ENCODE measurements around the gene GABRG3. TPM values are rescaled to one million over a fixed set of nuclear protein-coding genes. Genes with fewer than 3 reads are reported as not detected.

Gene GABRG3
- total RNA-seq, 1 experiment from 2014 or later, result not detected

DNA sequence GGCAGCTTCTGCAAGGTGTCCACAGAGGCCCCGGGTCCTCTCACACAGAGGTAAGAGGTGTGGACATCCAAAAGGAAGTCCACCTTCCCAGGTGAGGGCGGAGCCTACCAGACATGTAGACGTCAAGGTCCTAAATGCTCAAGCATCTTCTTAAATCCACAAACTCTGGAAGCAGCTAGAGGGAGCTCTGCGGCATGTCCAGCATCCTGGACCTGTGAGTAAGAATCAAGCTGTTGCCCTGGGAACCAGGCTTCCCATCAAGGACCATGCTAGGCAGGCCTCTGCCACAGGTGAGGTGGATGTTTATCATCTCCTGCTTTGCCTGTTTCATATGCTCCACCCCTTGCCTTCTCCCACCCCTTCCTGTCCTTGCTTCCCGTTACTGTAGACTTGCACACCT lies 368.2 kb downstream of the GABRG3 start:
- H2AFZ ChIP-seq (ENCODE audit: low read depth, low read length, poor library complexity, severe bottlenecking), result no peak overlapping the region
- H3K4me3 ChIP-seq (replicated peaks in 1 of 2; ENCODE audit: low read depth in 1 of 2, low read length in 2 of 2), result no peak overlapping the region
- H3K27me3 ChIP-seq (ENCODE audit: insufficient read depth, low read length), result no peaks in the 10 kb centered on the region
- ChIA-PET CTCF (no interaction called here), POLR2A (no interaction called here), RAD21 (ENCODE audit: low non-redundant PET in 1 of 2, low total read pairs in 2 of 2, uncharacterized antibody in 2 of 2, unreplicated experiment in 2 of 2) (no interaction called here)
- BruUV-seq (replicated peaks), result no TSS peak
- H3K9me2 ChIP-seq (ENCODE audit: insufficient read depth), result no peaks in the 10 kb centered on the region
- H3K27ac ChIP-seq (ENCODE audit: low read depth, low read length), result no peak overlapping the region
- no peaks in the 10 kb centered on the region for H4K20me1 ChIP-seq (ENCODE audit: insufficient read depth)
- no peak overlapping the region for H3K9ac ChIP-seq (ENCODE audit: low read length)
- TF ChIP-seq JUND (IDR thresholded peaks at IDR 0.05), result no peak
- no peak for TF ChIP-seq ELF1 (IDR thresholded peaks at IDR 0.05; ENCODE audit: borderline replicate concordance, low read depth)
- TF ChIP-seq EZH2 (IDR thresholded peaks at IDR 0.05), result no peak
- no peak for TF ChIP-seq SP1 (IDR thresholded peaks at IDR 0.05; ENCODE audit: low read depth)
- TF ChIP-seq SRF (IDR thresholded peaks at IDR 0.05; ENCODE audit: low read depth), result no peak
- TF ChIP-seq POLR2A (IDR thresholded peaks at IDR 0.05; ENCODE audit: borderline replicate concordance, extremely low read depth, insufficient read depth, insufficient read length), result no peak
- no peak for TF ChIP-seq CBX3 (IDR thresholded peaks at IDR 0.05; ENCODE audit: low read depth)
- TF ChIP-seq, protein P1, sequence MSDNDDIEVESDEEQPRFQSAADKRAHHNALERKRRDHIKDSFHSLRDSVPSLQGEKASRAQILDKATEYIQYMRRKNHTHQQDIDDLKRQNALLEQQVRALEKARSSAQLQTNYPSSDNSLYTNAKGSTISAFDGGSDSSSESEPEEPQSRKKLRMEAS (IDR thresholded peaks at IDR 0.05), result no peak
- TF ChIP-seq RAD21 (IDR thresholded peaks at IDR 0.05; ENCODE audit: low read depth), result no peak
- no peak for TF ChIP-seq EZH2phosphoT487 (IDR thresholded peaks at IDR 0.05; ENCODE audit: borderline replicate concordance)
- TF ChIP-seq SIN3A (IDR thresholded peaks at IDR 0.05; ENCODE audit: low read depth), result no peak
- TF ChIP-seq, protein P2, sequence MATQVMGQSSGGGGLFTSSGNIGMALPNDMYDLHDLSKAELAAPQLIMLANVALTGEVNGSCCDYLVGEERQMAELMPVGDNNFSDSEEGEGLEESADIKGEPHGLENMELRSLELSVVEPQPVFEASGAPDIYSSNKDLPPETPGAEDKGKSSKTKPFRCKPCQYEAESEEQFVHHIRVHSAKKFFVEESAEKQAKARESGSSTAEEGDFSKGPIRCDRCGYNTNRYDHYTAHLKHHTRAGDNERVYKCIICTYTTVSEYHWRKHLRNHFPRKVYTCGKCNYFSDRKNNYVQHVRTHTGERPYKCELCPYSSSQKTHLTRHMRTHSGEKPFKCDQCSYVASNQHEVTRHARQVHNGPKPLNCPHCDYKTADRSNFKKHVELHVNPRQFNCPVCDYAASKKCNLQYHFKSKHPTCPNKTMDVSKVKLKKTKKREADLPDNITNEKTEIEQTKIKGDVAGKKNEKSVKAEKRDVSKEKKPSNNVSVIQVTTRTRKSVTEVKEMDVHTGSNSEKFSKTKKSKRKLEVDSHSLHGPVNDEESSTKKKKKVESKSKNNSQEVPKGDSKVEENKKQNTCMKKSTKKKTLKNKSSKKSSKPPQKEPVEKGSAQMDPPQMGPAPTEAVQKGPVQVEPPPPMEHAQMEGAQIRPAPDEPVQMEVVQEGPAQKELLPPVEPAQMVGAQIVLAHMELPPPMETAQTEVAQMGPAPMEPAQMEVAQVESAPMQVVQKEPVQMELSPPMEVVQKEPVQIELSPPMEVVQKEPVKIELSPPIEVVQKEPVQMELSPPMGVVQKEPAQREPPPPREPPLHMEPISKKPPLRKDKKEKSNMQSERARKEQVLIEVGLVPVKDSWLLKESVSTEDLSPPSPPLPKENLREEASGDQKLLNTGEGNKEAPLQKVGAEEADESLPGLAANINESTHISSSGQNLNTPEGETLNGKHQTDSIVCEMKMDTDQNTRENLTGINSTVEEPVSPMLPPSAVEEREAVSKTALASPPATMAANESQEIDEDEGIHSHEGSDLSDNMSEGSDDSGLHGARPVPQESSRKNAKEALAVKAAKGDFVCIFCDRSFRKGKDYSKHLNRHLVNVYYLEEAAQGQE (IDR thresholded peaks at IDR 0.05; ENCODE audit: low read depth), result no peak
- TF ChIP-seq ZNF274 (IDR thresholded peaks at IDR 0.05; ENCODE audit: low read depth, low read length), result no peak
- TF ChIP-seq, protein P3, sequence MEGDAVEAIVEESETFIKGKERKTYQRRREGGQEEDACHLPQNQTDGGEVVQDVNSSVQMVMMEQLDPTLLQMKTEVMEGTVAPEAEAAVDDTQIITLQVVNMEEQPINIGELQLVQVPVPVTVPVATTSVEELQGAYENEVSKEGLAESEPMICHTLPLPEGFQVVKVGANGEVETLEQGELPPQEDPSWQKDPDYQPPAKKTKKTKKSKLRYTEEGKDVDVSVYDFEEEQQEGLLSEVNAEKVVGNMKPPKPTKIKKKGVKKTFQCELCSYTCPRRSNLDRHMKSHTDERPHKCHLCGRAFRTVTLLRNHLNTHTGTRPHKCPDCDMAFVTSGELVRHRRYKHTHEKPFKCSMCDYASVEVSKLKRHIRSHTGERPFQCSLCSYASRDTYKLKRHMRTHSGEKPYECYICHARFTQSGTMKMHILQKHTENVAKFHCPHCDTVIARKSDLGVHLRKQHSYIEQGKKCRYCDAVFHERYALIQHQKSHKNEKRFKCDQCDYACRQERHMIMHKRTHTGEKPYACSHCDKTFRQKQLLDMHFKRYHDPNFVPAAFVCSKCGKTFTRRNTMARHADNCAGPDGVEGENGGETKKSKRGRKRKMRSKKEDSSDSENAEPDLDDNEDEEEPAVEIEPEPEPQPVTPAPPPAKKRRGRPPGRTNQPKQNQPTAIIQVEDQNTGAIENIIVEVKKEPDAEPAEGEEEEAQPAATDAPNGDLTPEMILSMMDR (IDR thresholded peaks at IDR 0.05 in 2 of 3, conservative IDR thresholded peaks at IDR 0.05 in 1 of 3; ENCODE audit: borderline replicate concordance in 1 of 3, insufficient read depth in 1 of 3, low read depth in 2 of 3, low read length in 2 of 3), result no peak
- intact Hi-C loops (cut with micrococcal nuclease), result no loop called here
- ATAC-seq (no peak), DNase-seq (ENCODE audit: low read depth, low spot score) (no peak)
- no peaks in the 10 kb centered on the region for H3K4me1 ChIP-seq (ENCODE audit: control insufficient read depth in 1 of 2, insufficient read depth in 2 of 2, low read length in 2 of 2)
- H3K9me3 ChIP-seq (ENCODE audit: control insufficient read depth in 1 of 2, insufficient read depth in 1 of 2, low read depth in 1 of 2, low read length in 2 of 2), result peaks cover 28 to 38% of the 10 kb centered on the region in 2 experiments; a peak in 2 of 4 replicates
- H3K79me2 ChIP-seq (ENCODE audit: insufficient read depth, low read length), result no peaks in the 10 kb centered on the region
- no peaks in the 10 kb centered on the region for H3K36me3 ChIP-seq (ENCODE audit: control insufficient read depth in 1 of 2, insufficient read depth in 2 of 2, low read length in 2 of 2)
- no peak overlapping the region for H3K4me2 ChIP-seq (ENCODE audit: low read length)

Measured in HCT116 (cell line).